Activated CD4-positive, alpha-beta T cell treated with anti-CD3 and anti-CD28 coated beads, Interleukin-2, amount 10 ng/mL, durations not matched to agents 7 days and 5 days (primary cell): Measurements from ENCODE around the gene WDFY4. TPM values are rescaled to one million over a fixed set of nuclear protein-coding genes. Genes with fewer than 3 reads are reported as not detected.

Source experiments
- CTCF ChIA-PET: fragments of 350-600 bp; sonication (Branson Sonifier 250); formaldehyde crosslinking; loops from one replicate; lab custom pipeline; 2021; ENCODE audit warnings: antibody characterized with exemption; lab: Charles Lee
- POLR2A ChIA-PET: fragments of 350-600 bp; sonication (Branson Sonifier 250); formaldehyde crosslinking; loops from one replicate; lab custom pipeline; 2021; ENCODE audit warnings: antibody characterized with exemption; lab: Charles Lee
- DNase-seq: peaks from one replicate; pipeline ENCODE4 v3.0.0-alpha.2; 2020
- H3K27ac Mint-ChIP-seq: one replicate; pipeline ENCODE4 v1.8.0; 2021; ENCODE audit warnings: mild to moderate bottlenecking, moderate library complexity, mixed read lengths
- H3K27me3 Mint-ChIP-seq: one replicate; pipeline ENCODE4 v1.8.0; 2021; ENCODE audit warnings: mixed read lengths
- H3K36me3 Mint-ChIP-seq: one replicate; pipeline ENCODE4 v1.8.0; 2021; ENCODE audit warnings: low read depth, mixed read lengths
- H3K4me1 Mint-ChIP-seq: one replicate; pipeline ENCODE4 v1.8.0; 2021; ENCODE audit warnings: mixed read lengths
- H3K4me3 Mint-ChIP-seq: one replicate; pipeline ENCODE4 v1.8.0; 2021; ENCODE audit warnings: mild to moderate bottlenecking, moderate library complexity, mixed read lengths
- H3K9me3 Mint-ChIP-seq: one replicate; pipeline ENCODE4 v1.8.0; 2021; ENCODE audit warnings: mixed read lengths
- total RNA-seq, 2 experiments: library from RNA; stranded (reverse); gene quantifications; one replicate each; pipeline ENCODE4 v1.2.3, GENCODE V29; 2021

The WDFY4 gene
- total RNA-seq, 2 experiments from 2014 or later, result 0.37 to 0.40 TPM

- Mint-ChIP-seq H3K4me1 (no peaks in the 10 kb centered on the region), H3K36me3 (no peaks in the 10 kb centered on the region), H3K27me3 (peaks cover 13% of the 10 kb centered on the region), H3K27ac (no peak overlapping the region), H3K9me3 (peaks cover 5% of the 10 kb centered on the region), H3K4me3 (no peak overlapping the region)
- ChIA-PET CTCF (interaction anchor here (0.7 to 1.3 kb wide), 2 partner anchors 10 to 55 kb away, joined by 3 read pairs; no protein-coding TSS in a partner anchor), POLR2A (no interaction called here)
- no peak for DNase-seq
Measured at GRCh38 chr10:48711830-48712229, 27.2 kb downstream of the WDFY4 start.

GRCh38 chr10:48714088-48714487, 29.4 kb downstream of the WDFY4 start:
- Mint-ChIP-seq H3K4me3 (no peak overlapping the region), H3K27me3 (peaks cover 1% of the 10 kb centered on the region), H3K36me3 (no peaks in the 10 kb centered on the region), H3K27ac (no peak overlapping the region), H3K4me1 (no peaks in the 10 kb centered on the region), H3K9me3 (peaks cover 5% of the 10 kb centered on the region)
- ChIA-PET CTCF (interaction anchor here (1.4 kb wide), 1 partner anchor 11 kb away, joined by 3 read pairs; no protein-coding TSS in a partner anchor), POLR2A (no interaction called here)
- no peak for DNase-seq

GRCh38 chr10:48716416-48716815, 31.7 kb downstream of the WDFY4 start:
- ChIA-PET POLR2A (no interaction called here), CTCF (interaction anchor here (1.5 kb wide), 2 partner anchors 10 to 27 kb away, joined by 3 read pairs; no protein-coding TSS in a partner anchor)
- H3K4me1 Mint-ChIP-seq, result no peaks in the 10 kb centered on the region
- DNase-seq, result no peak
- H3K27me3 Mint-ChIP-seq, result no peaks in the 10 kb centered on the region
- H3K27ac Mint-ChIP-seq, result no peak overlapping the region
- peaks cover 5% of the 10 kb centered on the region for H3K9me3 Mint-ChIP-seq
- H3K36me3 Mint-ChIP-seq, result no peaks in the 10 kb centered on the region
- H3K4me3 Mint-ChIP-seq, result no peak overlapping the region

- ChIA-PET POLR2A (no interaction called here), CTCF (no interaction called here)
- H3K4me1 Mint-ChIP-seq, result no peaks in the 10 kb centered on the region
- H3K27me3 Mint-ChIP-seq, result no peaks in the 10 kb centered on the region
- no peaks in the 10 kb centered on the region for H3K9me3 Mint-ChIP-seq
- no peak overlapping the region for H3K4me3 Mint-ChIP-seq
- H3K27ac Mint-ChIP-seq, result no peak overlapping the region
- DNase-seq, result no peak
- no peaks in the 10 kb centered on the region for H3K36me3 Mint-ChIP-seq
Measured at GRCh38 chr10:48720611-48721010, 35.9 kb downstream of the WDFY4 start.

- ChIA-PET POLR2A (no interaction called here), CTCF (no interaction called here)
- Mint-ChIP-seq H3K27ac (no peak overlapping the region), H3K4me1 (no peaks in the 10 kb centered on the region), H3K4me3 (no peak overlapping the region), H3K27me3 (no peaks in the 10 kb centered on the region), H3K9me3 (no peaks in the 10 kb centered on the region), H3K36me3 (no peaks in the 10 kb centered on the region)
- no peak for DNase-seq
Measured at GRCh38 chr10:48722153-48723145, 37.8 kb downstream of the WDFY4 start.

- Mint-ChIP-seq H3K36me3 (no peaks in the 10 kb centered on the region), H3K27ac (no peak overlapping the region), H3K9me3 (no peaks in the 10 kb centered on the region), H3K27me3 (no peaks in the 10 kb centered on the region), H3K4me3 (no peak overlapping the region), H3K4me1 (no peaks in the 10 kb centered on the region)
- DNase-seq, result no peak
- POLR2A ChIA-PET, result no interaction called here
- CTCF ChIA-PET, result interaction anchor here (0.6 kb wide), 1 partner anchor 764 kb away, joined by 3 read pairs; no protein-coding TSS in a partner anchor
Measured at GRCh38 chr10:48724127-48724526, 39.5 kb downstream of the WDFY4 start.

- Mint-ChIP-seq H3K27ac (no peak overlapping the region), H3K4me1 (no peaks in the 10 kb centered on the region), H3K9me3 (no peaks in the 10 kb centered on the region), H3K27me3 (no peaks in the 10 kb centered on the region), H3K36me3 (no peaks in the 10 kb centered on the region), H3K4me3 (no peak overlapping the region)
- ChIA-PET CTCF (no interaction called here), POLR2A (no interaction called here)
- DNase-seq, result no peak
Measured at GRCh38 chr10:48725708-48726107, 41.0 kb downstream of the WDFY4 start.

- Mint-ChIP-seq H3K27me3 (no peaks in the 10 kb centered on the region), H3K4me1 (no peaks in the 10 kb centered on the region), H3K36me3 (no peaks in the 10 kb centered on the region), H3K9me3 (no peaks in the 10 kb centered on the region), H3K27ac (no peak overlapping the region), H3K4me3 (no peak overlapping the region)
- DNase-seq, result no peak
- ChIA-PET POLR2A (no interaction called here), CTCF (no interaction called here)
Measured at GRCh38 chr10:48727866-48728265, 43.2 kb downstream of the WDFY4 start.

- no peak overlapping the region for H3K27ac Mint-ChIP-seq
- CTCF ChIA-PET, result interaction anchor here (0.5 kb wide), 1 partner anchor 613 kb away, joined by 3 read pairs; no protein-coding TSS in a partner anchor
- H3K4me1 Mint-ChIP-seq, result no peaks in the 10 kb centered on the region
- no peak overlapping the region for H3K4me3 Mint-ChIP-seq
- DNase-seq, result no peak
- no peaks in the 10 kb centered on the region for H3K27me3 Mint-ChIP-seq
- no peaks in the 10 kb centered on the region for H3K36me3 Mint-ChIP-seq
- POLR2A ChIA-PET, result no interaction called here
- no peaks in the 10 kb centered on the region for H3K9me3 Mint-ChIP-seq
Measured at GRCh38 chr10:48729222-48729621, 44.5 kb downstream of the WDFY4 start.

- H3K4me1 Mint-ChIP-seq, result no peaks in the 10 kb centered on the region
- no peaks in the 10 kb centered on the region for H3K27me3 Mint-ChIP-seq
- ChIA-PET POLR2A (no interaction called here), CTCF (no interaction called here)
- H3K9me3 Mint-ChIP-seq, result no peaks in the 10 kb centered on the region
- no peak overlapping the region for H3K27ac Mint-ChIP-seq
- no peak for DNase-seq
- no peaks in the 10 kb centered on the region for H3K36me3 Mint-ChIP-seq
- H3K4me3 Mint-ChIP-seq, result no peak overlapping the region
Measured at GRCh38 chr10:48729941-48730457, 45.3 kb downstream of the WDFY4 start.

GRCh38 chr10:48731141-48731540, 46.5 kb downstream of the WDFY4 start:
- no peak for DNase-seq
- no peaks in the 10 kb centered on the region for H3K36me3 Mint-ChIP-seq
- H3K27ac Mint-ChIP-seq, result no peak overlapping the region
- POLR2A ChIA-PET, result no interaction called here
- no peaks in the 10 kb centered on the region for H3K4me1 Mint-ChIP-seq
- no peaks in the 10 kb centered on the region for H3K27me3 Mint-ChIP-seq
- H3K4me3 Mint-ChIP-seq, result no peak overlapping the region
- H3K9me3 Mint-ChIP-seq, result no peaks in the 10 kb centered on the region
- CTCF ChIA-PET, result no interaction called here

GRCh38 chr10:48731654-48732053, 47.0 kb downstream of the WDFY4 start:
- Mint-ChIP-seq H3K27ac (no peak overlapping the region), H3K27me3 (peaks cover 1% of the 10 kb centered on the region), H3K36me3 (no peaks in the 10 kb centered on the region), H3K4me1 (no peaks in the 10 kb centered on the region), H3K9me3 (no peaks in the 10 kb centered on the region), H3K4me3 (no peak overlapping the region)
- ChIA-PET CTCF (no interaction called here), POLR2A (no interaction called here)
- no peak for DNase-seq

GRCh38 chr10:48733329-48733728, 48.7 kb downstream of the WDFY4 start:
- Mint-ChIP-seq H3K9me3 (no peaks in the 10 kb centered on the region), H3K4me1 (no peaks in the 10 kb centered on the region), H3K27me3 (peaks cover 5% of the 10 kb centered on the region), H3K27ac (no peak overlapping the region), H3K4me3 (no peak overlapping the region), H3K36me3 (no peaks in the 10 kb centered on the region)
- POLR2A ChIA-PET, result interaction anchor here (0.6 kb wide), 1 partner anchor 150 kb away, joined by 5 read pairs; no protein-coding TSS in a partner anchor
- CTCF ChIA-PET, result interaction anchor here (1.1 kb wide), 1 partner anchor 9 kb away, joined by 3 read pairs; no protein-coding TSS in a partner anchor
- no peak for DNase-seq
